ENCODE measurements around the gene GLT1D1. TPM values are rescaled to one million over a fixed set of nuclear protein-coding genes. Genes with fewer than 3 reads are reported as not detected.

GLT1D1 gene
- total RNA-seq, 1 donor from 2014 or later = not detected

GRCh38 chr12:128857133-128857763 is 4.0 kb downstream of the GLT1D1 start:
- FAIRE-seq = no peak
- H3K36me3 ChIP-seq (ENCODE audit: control insufficient read depth, insufficient read depth, low read length) = no peaks in the 10 kb centered on the region
- TF ChIP-seq CTCF (IDR thresholded peaks at IDR 0.05; ENCODE audit: insufficient read depth, low read length, severe bottlenecking) = no peak
- H3K27me3 ChIP-seq (ENCODE audit: control insufficient read depth, insufficient read depth, low read length) = no peaks in the 10 kb centered on the region
- H3K4me3 ChIP-seq (ENCODE audit: low read depth, low read length) = no peak overlapping the region
- no peak for DNase-seq (ENCODE audit: low read depth)

GRCh38 chr12:128859311-128859710 is 6.0 kb downstream of the GLT1D1 start:
- FAIRE-seq (no peak), DNase-seq (ENCODE audit: low read depth) (no peak)
- no peak for TF ChIP-seq CTCF (IDR thresholded peaks at IDR 0.05; ENCODE audit: insufficient read depth, low read length, severe bottlenecking)
- Histone ChIP-seq H3K36me3 (ENCODE audit: control insufficient read depth, insufficient read depth, low read length) (no peaks in the 10 kb centered on the region), H3K4me3 (ENCODE audit: low read depth, low read length) (no peak overlapping the region), H3K27me3 (ENCODE audit: control insufficient read depth, insufficient read depth, low read length) (no peaks in the 10 kb centered on the region)

GRCh38 chr12:128861226-128862016 is 8.1 kb downstream of the GLT1D1 start:
- no peak for TF ChIP-seq CTCF (IDR thresholded peaks at IDR 0.05; ENCODE audit: insufficient read depth, low read length, severe bottlenecking)
- no peaks in the 10 kb centered on the region for H3K27me3 ChIP-seq (ENCODE audit: control insufficient read depth, insufficient read depth, low read length)
- no peak overlapping the region for H3K4me3 ChIP-seq (ENCODE audit: low read depth, low read length)
- no peak for FAIRE-seq
- no peak for DNase-seq (ENCODE audit: low read depth)
- H3K36me3 ChIP-seq (ENCODE audit: control insufficient read depth, insufficient read depth, low read length) = no peaks in the 10 kb centered on the region

GRCh38 chr12:128863957-128864356 is 10.7 kb downstream of the GLT1D1 start:
- Histone ChIP-seq H3K36me3 (ENCODE audit: control insufficient read depth, insufficient read depth, low read length) (no peaks in the 10 kb centered on the region), H3K4me3 (ENCODE audit: low read depth, low read length) (no peak overlapping the region), H3K27me3 (ENCODE audit: control insufficient read depth, insufficient read depth, low read length) (no peaks in the 10 kb centered on the region)
- DNase-seq (ENCODE audit: low read depth) (no peak), FAIRE-seq (no peak)
- TF ChIP-seq CTCF (IDR thresholded peaks at IDR 0.05; ENCODE audit: insufficient read depth, low read length, severe bottlenecking) = no peak

GRCh38 chr12:128864516-128865186 is 11.4 kb downstream of the GLT1D1 start:
- H3K36me3 ChIP-seq (ENCODE audit: control insufficient read depth, insufficient read depth, low read length) = no peaks in the 10 kb centered on the region
- FAIRE-seq (no peak), DNase-seq (ENCODE audit: low read depth) (no peak)
- TF ChIP-seq CTCF (IDR thresholded peaks at IDR 0.05; ENCODE audit: insufficient read depth, low read length, severe bottlenecking) = no peak
- H3K4me3 ChIP-seq (ENCODE audit: low read depth, low read length) = no peak overlapping the region
- H3K27me3 ChIP-seq (ENCODE audit: control insufficient read depth, insufficient read depth, low read length) = no peaks in the 10 kb centered on the region

Measured in bronchial epithelial cell (primary cell).